Mesenchymal stem cell (in vitro differentiated cells and primary cell): ENCODE results near the gene GABRA4. TPM values are rescaled to one million over a fixed set of nuclear protein-coding genes. Genes with fewer than 3 reads are reported as not detected.

Experiments used
- DNase-seq: peaks from one replicate; pipeline ENCODE4 v3.0.0-alpha.2; 2013
- H2AFZ ChIP-seq: one replicate; pipeline ENCODE4 v1.6.1; 2013; ENCODE audit warnings: low read depth, mild to moderate bottlenecking, control low read depth, inconsistent platforms, low read length, moderate library complexity
- H2AK5ac ChIP-seq: 2 replicates; pipeline ENCODE4 v1.6.1; 2013; ENCODE audit warnings: low read length, moderate library complexity, mild to moderate bottlenecking, inconsistent platforms; ENCODE audit not compliant: severe bottlenecking
- H2BK120ac ChIP-seq: one replicate; pipeline ENCODE4 v1.6.1; 2013; ENCODE audit warnings: low read depth, mild to moderate bottlenecking, inconsistent platforms, low read length, moderate library complexity
- H2BK12ac ChIP-seq, 2 experiments: one replicate each; pipeline ENCODE4 v1.6.1; 2013; ENCODE audit warnings: inconsistent platforms in 2 of 2, low read length in 2 of 2, mild to moderate bottlenecking in 2 of 2, moderate library complexity in 2 of 2, control low read depth in 1 of 2
- H2BK15ac ChIP-seq: one replicate; pipeline ENCODE4 v1.6.1; 2013; ENCODE audit warnings: mild to moderate bottlenecking, low read depth, inconsistent platforms; ENCODE audit not compliant: poor library complexity, severe bottlenecking
- H2BK5ac ChIP-seq: 2 replicates; pipeline ENCODE4 v1.6.1; 2013; ENCODE audit warnings: low read depth, mild to moderate bottlenecking, low read length, control low read depth, inconsistent platforms; ENCODE audit not compliant: poor library complexity, severe bottlenecking
- H3K14ac ChIP-seq, 2 experiments: one replicate each; pipeline ENCODE4 v1.6.1; 2013; ENCODE audit warnings: inconsistent platforms in 2 of 2, low read length in 2 of 2, control low read depth in 1 of 2, mild to moderate bottlenecking in 1 of 2, moderate library complexity in 1 of 2
- H3K18ac ChIP-seq, 2 experiments: one replicate each; pipeline ENCODE4 v1.6.1; 2013; ENCODE audit warnings: inconsistent platforms in 2 of 2, low read length in 2 of 2, control low read depth in 1 of 2, low read depth in 1 of 2, mild to moderate bottlenecking in 1 of 2
- H3K23ac ChIP-seq, 2 experiments: one replicate each; pipeline ENCODE4 v1.6.1; 2013; ENCODE audit warnings: inconsistent platforms in 2 of 2, low read length in 2 of 2, mild to moderate bottlenecking in 2 of 2, moderate library complexity in 2 of 2, control low read depth in 1 of 2
- H3K27ac ChIP-seq: 2 replicates; pipeline ENCODE4 v1.5.1; 2013; ENCODE audit warnings: mild to moderate bottlenecking, moderate library complexity, low read length, control low read depth, inconsistent platforms; ENCODE audit not compliant: poor library complexity, severe bottlenecking
- H3K27me3 ChIP-seq, 2 experiments: 2 replicates each; pipeline versions ENCODE4 v1.6.1 to v1.7.0; 2013; ENCODE audit warnings: low read length in 2 of 2, mild to moderate bottlenecking in 2 of 2, moderate library complexity in 2 of 2, control low read depth in 1 of 2, inconsistent platforms in 1 of 2; ENCODE audit not compliant: control insufficient read depth in 1 of 2, insufficient read depth in 1 of 2
- H3K36me3 ChIP-seq, 2 experiments: 2 replicates each; pipeline versions ENCODE4 v1.6.1 to v1.7.0; 2013; ENCODE audit warnings: low read length in 2 of 2, control low read depth in 1 of 2, inconsistent platforms in 1 of 2, low read depth in 1 of 2, mild to moderate bottlenecking in 1 of 2; ENCODE audit not compliant: insufficient read depth in 2 of 2, control insufficient read depth in 1 of 2
- H3K4ac ChIP-seq, 2 experiments: one replicate each; pipeline ENCODE4 v1.6.1; 2013; ENCODE audit warnings: inconsistent platforms in 2 of 2, low read length in 2 of 2, mild to moderate bottlenecking in 2 of 2, moderate library complexity in 2 of 2, control low read depth in 1 of 2, low read depth in 1 of 2
- H3K4me1 ChIP-seq: 2 replicates; pipeline ENCODE4 v1.6.1; 2013; ENCODE audit warnings: low read depth, low read length, control low read depth; ENCODE audit not compliant: control insufficient read depth, insufficient read depth
- H3K4me2 ChIP-seq: 2 replicates; pipeline ENCODE4 v1.6.1; 2013; ENCODE audit warnings: low read length, mild to moderate bottlenecking, inconsistent platforms; ENCODE audit not compliant: poor library complexity, severe bottlenecking
- H3K4me3 ChIP-seq, 2 experiments: 2 replicates each; pipeline versions ENCODE4 v1.5.1 to v1.7.0; 2013; ENCODE audit warnings: low read length in 2 of 2, mild to moderate bottlenecking in 2 of 2, control low read depth in 1 of 2, low read depth in 1 of 2; ENCODE audit not compliant: insufficient read depth in 1 of 2
- H3K79me1 ChIP-seq: replicated peaks from 2 replicates; pipeline ENCODE4 v1.6.1; 2013; ENCODE audit warnings: mild to moderate bottlenecking, control low read depth, low read length, inconsistent platforms; ENCODE audit not compliant: poor library complexity, severe bottlenecking
- H3K9ac ChIP-seq: 2 replicates; pipeline ENCODE4 v1.7.0; 2013; ENCODE audit warnings: mild to moderate bottlenecking, low read length, moderate library complexity
- H3K9me3 ChIP-seq: 2 replicates; pipeline ENCODE4 v1.7.0; 2013; ENCODE audit warnings: mild to moderate bottlenecking, low read length; ENCODE audit not compliant: control insufficient read depth
- H4K8ac ChIP-seq: one replicate; pipeline ENCODE4 v1.6.1; 2013; ENCODE audit warnings: inconsistent platforms, mild to moderate bottlenecking, low read length, moderate library complexity
- H4K91ac ChIP-seq: one replicate; pipeline ENCODE4 v1.6.1; 2013; ENCODE audit warnings: mild to moderate bottlenecking, low read length, inconsistent platforms
- WGBS: methylation state at CpG from one replicate; pipeline ENCODE4 v1.1.7; 2013; ENCODE audit warnings: mixed read lengths; 5-methylcytosine and 5-hydroxymethylcytosine counted together
- polyA plus RNA-seq, 2 experiments: library from polyadenylated mRNA; stranded (reverse); fragments of 200-250 nt; gene quantifications; one replicate each; pipeline ENCODE4 v1.2.3, GENCODE V29; 2013

The GABRA4 gene
- 0.06 TPM for polyA plus RNA-seq (2013, experiment 1 of 2)
- polyA plus RNA-seq (2013, experiment 2 of 2) = 0.11 TPM

DNA sequence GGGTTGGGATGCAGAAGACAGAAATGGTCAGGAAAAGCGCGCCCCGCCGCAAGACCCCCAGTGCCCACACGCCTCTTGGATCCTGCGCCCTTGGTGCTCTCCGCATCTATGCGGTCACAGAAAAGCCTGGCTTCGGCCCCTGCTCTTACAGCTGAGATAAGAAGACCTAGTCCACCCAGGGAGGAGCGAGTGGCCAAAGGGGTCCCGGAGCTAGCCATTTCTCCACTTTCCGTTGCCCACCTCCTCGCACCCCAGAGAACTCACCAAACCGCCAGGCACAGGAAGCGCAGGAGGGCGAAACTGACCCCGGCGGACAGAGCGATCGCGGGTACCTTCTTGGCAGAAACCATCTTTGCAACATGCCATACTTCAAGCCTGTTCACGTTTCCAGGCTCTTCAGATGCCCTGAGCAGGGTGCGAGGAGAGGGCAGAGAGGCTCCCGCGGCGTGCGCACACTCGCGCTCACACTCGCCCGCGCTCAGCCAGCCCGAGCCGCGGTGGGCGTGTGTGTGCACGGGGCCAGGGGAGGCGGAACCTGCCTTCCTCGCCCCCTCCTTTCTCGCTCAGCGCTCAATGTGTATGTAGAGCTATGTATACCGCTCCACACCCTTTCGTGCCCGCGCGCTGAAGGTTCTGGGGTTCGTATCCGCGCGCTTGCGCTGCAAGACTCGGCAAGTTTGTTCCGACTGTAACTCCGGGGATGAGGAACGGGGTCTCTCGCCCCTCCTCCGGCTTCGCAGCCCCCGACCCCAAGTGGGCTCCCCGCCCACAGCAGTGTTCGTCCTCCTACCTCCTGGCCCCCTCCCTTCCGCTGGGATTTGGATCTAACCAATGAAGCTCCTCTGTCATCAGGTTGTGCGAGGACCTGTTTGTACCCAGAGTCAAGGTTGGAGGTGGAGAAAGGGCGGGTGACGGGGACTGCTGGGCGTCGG, at the start of gene GABRA4:
GABRA4 (minus strand) TSS at position 507 of the 932 bp plus-strand sequence; CDS start at position 350, 157 bp downstream.
- Histone ChIP-seq H3K9me3 (no peaks in the 10 kb centered on the region), H3K36me3 (no peaks in the 10 kb centered on the region), H4K91ac (no peak within 1 kb of the TSS), H3K79me1 (no peaks in the 10 kb centered on the region), H3K4me1 (peaks cover 14% of the 10 kb centered on the region), H3K27me3 (peaks cover 45 to 53% of the 10 kb centered on the region in 2 experiments), H4K8ac (peak within 1 kb of the TSS; percentile 45), H2BK15ac (peak within 1 kb of the TSS; percentile 19), H2BK12ac (peak within 1 kb of the TSS in 1 of 2 experiments; percentile 39), H3K18ac (peak within 1 kb of the TSS in 1 of 2 experiments; percentile 80), H3K4me3 (peak within 1 kb of the TSS; percentile 58 to 60), H2BK5ac (no peak within 1 kb of the TSS), H3K27ac (no peak within 1 kb of the TSS), H3K23ac (peak within 1 kb of the TSS in 1 of 2 experiments; percentile 89), H2BK120ac (no peak within 1 kb of the TSS), H3K4ac (no peak within 1 kb of the TSS), H2AFZ (peak within 1 kb of the TSS; percentile 91), H2AK5ac (no peak within 1 kb of the TSS), H3K9ac (no peak within 1 kb of the TSS), H3K14ac (peak within 1 kb of the TSS in 1 of 2 experiments; percentile 93), H3K4me2 (peak within 1 kb of the TSS; percentile 99)
- 3% methylated on average over 65 of the region's 67 CpGs for WGBS
- peak; percentile 31 for DNase-seq

- Histone ChIP-seq H2AFZ (no peak overlapping the region), H3K27me3 (peaks cover 0 to 30% of the 10 kb centered on the region in 2 experiments), H3K14ac (no peak overlapping the region), H3K27ac (no peak overlapping the region), H2AK5ac (no peak overlapping the region), H3K9me3 (no peaks in the 10 kb centered on the region), H2BK15ac (no peak overlapping the region), H3K4ac (no peak overlapping the region), H3K4me1 (no peaks in the 10 kb centered on the region), H4K91ac (no peak overlapping the region), H2BK120ac (no peak overlapping the region), H3K23ac (no peak overlapping the region), H2BK5ac (no peak overlapping the region), H3K9ac (no peak overlapping the region), H3K4me2 (no peak overlapping the region), H3K36me3 (no peaks in the 10 kb centered on the region), H2BK12ac (no peak overlapping the region), H4K8ac (no peak overlapping the region), H3K4me3 (no peak overlapping the region), H3K18ac (no peak overlapping the region), H3K79me1 (no peaks in the 10 kb centered on the region)
- no peak for DNase-seq
- WGBS = over 99% methylated on average over 3 of the region's 3 CpGs
These were observed 47.4 kb upstream of the GABRA4 start for GRCh38 chr4:47040828-47041227.

DNA sequence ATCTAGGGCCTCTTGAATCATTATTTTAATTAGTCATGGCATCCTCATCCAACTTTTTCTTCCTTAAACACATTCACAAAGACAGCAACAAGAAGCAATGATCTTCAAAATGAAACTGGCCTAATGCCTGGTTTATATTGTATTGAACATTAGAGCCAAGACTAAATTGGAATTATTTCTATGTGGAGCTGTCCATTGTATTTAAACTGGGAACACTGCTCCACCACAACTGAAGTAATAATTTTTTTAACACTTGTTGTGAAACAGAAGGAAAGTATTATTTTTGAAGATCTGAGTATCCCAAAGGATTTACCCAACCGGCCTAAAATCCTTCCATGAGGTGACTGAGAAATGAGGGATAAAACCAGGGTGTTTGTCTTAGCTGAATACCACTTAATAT, 44.9 kb upstream of the GABRA4 start:
- DNase-seq = no peak
- no peak overlapping the region for H2BK5ac ChIP-seq
- no peak overlapping the region for H4K8ac ChIP-seq
- no peaks in the 10 kb centered on the region for H3K4me1 ChIP-seq
- H3K23ac ChIP-seq = no peak overlapping the region
- 80% methylated on average over 1 of the region's 1 CpG for WGBS
- H3K36me3 ChIP-seq = no peaks in the 10 kb centered on the region
- H3K18ac ChIP-seq = no peak overlapping the region
- H3K14ac ChIP-seq = no peak overlapping the region
- no peak overlapping the region for H3K9ac ChIP-seq
- H3K27me3 ChIP-seq = peaks cover 0 to 32% of the 10 kb centered on the region in 2 experiments
- no peak overlapping the region for H2BK12ac ChIP-seq
- H3K4me3 ChIP-seq = no peak overlapping the region
- H2BK15ac ChIP-seq = no peak overlapping the region
- H4K91ac ChIP-seq = no peak overlapping the region
- H3K4me2 ChIP-seq = no peak overlapping the region
- no peak overlapping the region for H2BK120ac ChIP-seq
- no peaks in the 10 kb centered on the region for H3K79me1 ChIP-seq
- H2AK5ac ChIP-seq = no peak overlapping the region
- no peak overlapping the region for H3K4ac ChIP-seq
- H3K9me3 ChIP-seq = no peaks in the 10 kb centered on the region
- H2AFZ ChIP-seq = no peak overlapping the region
- no peak overlapping the region for H3K27ac ChIP-seq

DNA sequence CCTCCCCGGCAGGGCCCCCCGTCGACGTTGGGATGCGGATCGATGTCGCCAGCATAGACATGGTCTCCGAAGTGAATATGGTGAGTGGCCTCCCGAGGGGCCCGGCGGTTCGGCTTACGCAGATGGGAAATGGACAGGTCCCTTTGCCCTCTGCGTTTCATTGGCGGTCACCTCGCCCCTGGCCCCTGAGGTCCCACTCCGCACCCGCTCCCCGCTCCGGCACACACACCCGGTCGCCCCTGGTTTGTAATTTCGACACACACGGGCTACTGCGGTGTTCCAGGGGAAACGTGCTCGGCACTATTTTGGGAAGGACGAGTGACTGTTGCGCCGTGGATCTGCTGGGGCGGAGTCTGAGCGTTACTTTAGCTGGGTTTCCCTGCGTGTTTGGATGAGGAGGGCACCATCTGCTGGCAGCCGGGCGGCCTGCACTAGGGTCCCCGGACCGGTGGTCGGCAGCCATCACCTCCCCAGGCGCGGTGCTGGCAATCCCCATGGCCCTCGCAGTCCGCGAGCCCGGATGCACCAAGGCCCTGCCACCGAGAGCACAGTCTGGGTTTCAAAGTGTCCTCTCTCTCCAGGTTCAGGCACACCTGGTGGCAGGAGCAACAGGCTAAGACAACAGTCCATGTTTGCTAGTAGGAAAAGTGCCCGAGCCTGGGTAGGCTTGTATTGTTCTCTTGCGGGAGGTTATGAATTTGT, 39.2 kb upstream of the GABRA4 start:
- DNase-seq = peak; percentile 79
- Histone ChIP-seq H3K4me2 (peak overlapping the region; percentile 87), H2BK12ac (peak overlapping the region in 1 of 2 experiments; percentile 29), H2AFZ (peak overlapping the region; percentile 83), H3K4me1 (peaks cover 8% of the 10 kb centered on the region), H3K9me3 (no peaks in the 10 kb centered on the region), H3K9ac (peak overlapping the region; percentile 21), H3K36me3 (no peaks in the 10 kb centered on the region), H2BK5ac (no peak overlapping the region), H2BK15ac (no peak overlapping the region), H4K91ac (no peak overlapping the region), H3K79me1 (no peaks in the 10 kb centered on the region), H3K18ac (peak overlapping the region; percentile 23 to 64), H3K4me3 (peak overlapping the region; percentile 58 to 77), H3K23ac (no peak overlapping the region), H3K14ac (no peak overlapping the region), H2BK120ac (no peak overlapping the region), H3K27me3 (peaks cover 0 to 54% of the 10 kb centered on the region in 2 experiments), H4K8ac (peak overlapping the region; percentile 52), H2AK5ac (no peak overlapping the region), H3K27ac (no peak overlapping the region), H3K4ac (peak overlapping the region in 1 of 2 experiments; percentile 55)
- WGBS = 3% methylated on average over 46 of the region's 47 CpGs
